LNCAP (cell line): ENCODE data around the gene SLC5A10.

Experiments used
- CTCF ChIP-seq: fragments of 450-650 bp; IDR thresholded peaks from 2 replicates; pipeline ENCODE4 v1.5.1; 2017; ENCODE audit warnings: mild to moderate bottlenecking

Gene SLC5A10

GRCh38 chr17:18984273-18985114 is 32.5 kb downstream of the SLC5A10 start:
- TF ChIP-seq CTCF: no peak

- no peak for TF ChIP-seq CTCF
These were observed 33.5 kb downstream of the SLC5A10 start for GRCh38 chr17:18985475-18985874.

- no peak for TF ChIP-seq CTCF
These were observed 34.7 kb downstream of the SLC5A10 start for GRCh38 chr17:18986541-18987229.

- no peak for TF ChIP-seq CTCF
These were observed 35.3 kb downstream of the SLC5A10 start for GRCh38 chr17:18987230-18987610.

GRCh38 chr17:18987862-18988545 is 36.0 kb downstream of the SLC5A10 start:
- no peak for TF ChIP-seq CTCF

GRCh38 chr17:18988546-18989173 is 36.7 kb downstream of the SLC5A10 start:
- TF ChIP-seq CTCF: no peak

- TF ChIP-seq CTCF: no peak
These were observed 38.4 kb downstream of the SLC5A10 start for GRCh38 chr17:18990331-18990730.
